Type B pancreatic cell (in vitro differentiated cells): ENCODE results near the gene TMEM134. TPM values are rescaled to one million over a fixed set of nuclear protein-coding genes. Genes with fewer than 3 reads are reported as not detected.
"Not testable (repeated sequence)": the region's sequence is repeated elsewhere in the genome, so short reads cannot be mapped to it uniquely, and the experiment has no call there.

Source experiments
- DNase-seq: peaks from one replicate; pipeline ENCODE4 v3.0.0; 2021; ENCODE audit warnings: mixed read lengths; ENCODE audit not compliant: unreplicated experiment; ENCODE audit errors: extremely low spot score
- H3K27ac Mint-ChIP-seq: 2 replicates; pipeline ENCODE4 v1.8.0; 2021; ENCODE audit warnings: mild to moderate bottlenecking, mixed read lengths
- H3K27me3 Mint-ChIP-seq: 2 replicates; pipeline ENCODE4 v1.8.0; 2021; ENCODE audit warnings: mixed read lengths
- H3K36me3 Mint-ChIP-seq: 2 replicates; pipeline ENCODE4 v1.8.0; 2021; ENCODE audit warnings: mixed read lengths
- H3K4me1 Mint-ChIP-seq: one replicate; pipeline ENCODE4 v1.8.0; 2021; ENCODE audit warnings: mixed read lengths; ENCODE audit not compliant: unreplicated experiment
- H3K4me3 Mint-ChIP-seq: 2 replicates; pipeline ENCODE4 v1.8.0; 2021; ENCODE audit warnings: mild to moderate bottlenecking, mixed read lengths
- H3K9me3 Mint-ChIP-seq: 2 replicates; pipeline ENCODE4 v1.8.0; 2021; ENCODE audit warnings: mixed read lengths
- long read RNA-seq: library from polyadenylated mRNA; unstranded; transcript quantifications from one replicate; pipeline ENCODE4 v2.0.0, GENCODE V29; 2020
- total RNA-seq: library from RNA; stranded (reverse); gene quantifications from 2 replicates; pipeline ENCODE4 v1.2.1, GENCODE V29; 2021; ENCODE audit warnings: low replicate concordance
- TF ChIP-seq, protein P1 (sequence below): fragments of 200-600 bp; sonication (generic); conservative IDR thresholded peaks from 2 replicates; pipeline ENCODE4 v1.5.0; 2021; ENCODE audit warnings: antibody characterized with exemption, mild to moderate bottlenecking

Gene TMEM134, protein sequence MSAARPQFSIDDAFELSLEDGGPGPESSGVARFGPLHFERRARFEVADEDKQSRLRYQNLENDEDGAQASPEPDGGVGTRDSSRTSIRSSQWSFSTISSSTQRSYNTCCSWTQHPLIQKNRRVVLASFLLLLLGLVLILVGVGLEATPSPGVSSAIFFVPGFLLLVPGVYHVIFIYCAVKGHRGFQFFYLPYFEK
- total RNA-seq = 41.7 and 46.6 TPM in 2 replicates
- long read RNA-seq, partial matches to known transcripts = 0 of 8 reads
- long read RNA-seq, other reads (novel, unspliced or antisense) = 5 of 8 reads

GRCh38 chr11:67468759-67469507, at the start of gene TMEM134:
Gene TMEM134 (minus strand): TSS chr11:67469251. CDS start chr11:67469192, 59 bp downstream.
- TF ChIP-seq, protein P1, sequence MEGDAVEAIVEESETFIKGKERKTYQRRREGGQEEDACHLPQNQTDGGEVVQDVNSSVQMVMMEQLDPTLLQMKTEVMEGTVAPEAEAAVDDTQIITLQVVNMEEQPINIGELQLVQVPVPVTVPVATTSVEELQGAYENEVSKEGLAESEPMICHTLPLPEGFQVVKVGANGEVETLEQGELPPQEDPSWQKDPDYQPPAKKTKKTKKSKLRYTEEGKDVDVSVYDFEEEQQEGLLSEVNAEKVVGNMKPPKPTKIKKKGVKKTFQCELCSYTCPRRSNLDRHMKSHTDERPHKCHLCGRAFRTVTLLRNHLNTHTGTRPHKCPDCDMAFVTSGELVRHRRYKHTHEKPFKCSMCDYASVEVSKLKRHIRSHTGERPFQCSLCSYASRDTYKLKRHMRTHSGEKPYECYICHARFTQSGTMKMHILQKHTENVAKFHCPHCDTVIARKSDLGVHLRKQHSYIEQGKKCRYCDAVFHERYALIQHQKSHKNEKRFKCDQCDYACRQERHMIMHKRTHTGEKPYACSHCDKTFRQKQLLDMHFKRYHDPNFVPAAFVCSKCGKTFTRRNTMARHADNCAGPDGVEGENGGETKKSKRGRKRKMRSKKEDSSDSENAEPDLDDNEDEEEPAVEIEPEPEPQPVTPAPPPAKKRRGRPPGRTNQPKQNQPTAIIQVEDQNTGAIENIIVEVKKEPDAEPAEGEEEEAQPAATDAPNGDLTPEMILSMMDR = peak; percentile 62
- Mint-ChIP-seq H3K27ac (peak within 1 kb of the TSS; percentile 83), H3K36me3 (no peaks in the 10 kb centered on the region), H3K9me3 (no peaks in the 10 kb centered on the region), H3K4me3 (peak within 1 kb of the TSS; percentile 92), H3K27me3 (no peaks in the 10 kb centered on the region), H3K4me1 (peaks cover 9% of the 10 kb centered on the region)
- peak; percentile 95 for DNase-seq

- no peaks in the 10 kb centered on the region for H3K9me3 Mint-ChIP-seq
- H3K4me1 Mint-ChIP-seq = no peaks in the 10 kb centered on the region
- H3K27me3 Mint-ChIP-seq = peaks cover 26% of the 10 kb centered on the region
- TF ChIP-seq, protein P1 = no peak
- no peak overlapping the region for H3K4me3 Mint-ChIP-seq
- DNase-seq = no peak
- H3K36me3 Mint-ChIP-seq = no peaks in the 10 kb centered on the region
- no peak overlapping the region for H3K27ac Mint-ChIP-seq
Measured at GRCh38 chr11:67517784-67518552, 48.9 kb upstream of the TMEM134 start.

- peaks cover 28% of the 10 kb centered on the region for H3K27me3 Mint-ChIP-seq
- H3K4me1 Mint-ChIP-seq = no peaks in the 10 kb centered on the region
Measured at GRCh38 chr11:67516806-67517205, 47.8 kb upstream of the TMEM134 start.

GRCh38 chr11:67514116-67514515, 45.1 kb upstream of the TMEM134 start:
- Mint-ChIP-seq H3K9me3 (no peaks in the 10 kb centered on the region), H3K27ac (no peak overlapping the region), H3K4me3 (no peak overlapping the region), H3K4me1 (peaks cover 2% of the 10 kb centered on the region), H3K27me3 (peaks cover 43% of the 10 kb centered on the region), H3K36me3 (no peaks in the 10 kb centered on the region)
- no peak for DNase-seq
- TF ChIP-seq, protein P1 = no peak

More at GRCh38 chr11:67516806-67517205, 47.8 kb upstream of the TMEM134 start:
- Mint-ChIP-seq H3K4me3 (no peak overlapping the region), H3K9me3 (no peaks in the 10 kb centered on the region), H3K36me3 (no peaks in the 10 kb centered on the region), H3K27ac (no peak overlapping the region)
- DNase-seq = no peak
- TF ChIP-seq, protein P1 = no peak

DNA sequence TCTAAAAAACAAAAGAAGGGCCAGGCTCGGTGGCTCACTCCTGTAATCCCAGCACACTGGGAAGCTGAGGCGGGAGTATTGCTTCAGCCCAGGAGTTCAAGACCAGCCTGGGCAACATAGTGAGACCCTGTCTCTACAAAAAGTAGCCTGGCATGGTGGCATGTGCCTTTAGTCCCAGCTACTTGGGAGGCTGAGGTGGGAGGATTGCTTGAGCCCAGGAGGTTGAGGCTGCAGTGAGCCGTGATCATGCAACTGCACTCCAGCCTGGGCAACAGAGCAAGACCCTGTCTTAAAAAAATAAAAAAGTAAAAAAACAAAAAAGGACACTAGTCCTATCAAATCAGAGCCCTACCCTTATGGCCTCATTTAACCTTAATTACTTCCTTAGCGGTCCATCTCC, 42.5 kb upstream of the TMEM134 start:
- not testable (repeated sequence) for DNase-seq, H3K9me3 Mint-ChIP-seq, H3K27ac Mint-ChIP-seq, H3K4me3 Mint-ChIP-seq, H3K36me3 Mint-ChIP-seq
- H3K4me1 Mint-ChIP-seq = peaks cover 13% of the 10 kb centered on the region
- H3K27me3 Mint-ChIP-seq = peaks cover 37% of the 10 kb centered on the region
